ENCODE data around the gene GPR173.
A peak's percentile ranks its signal among the peaks of the same experiment; 100 is the strongest.

The GPR173 gene

GRCh38 chrX:53072418-53073114 is 24.0 kb downstream of the GPR173 start:
- peaks cover 7% of the 10 kb centered on the region for H3K4me1 ChIP-seq (ENCODE audit: low read length)
- peaks cover 2% of the 10 kb centered on the region; the same call in 1 of the 2 replicates for H3K9me3 ChIP-seq (ENCODE audit: insufficient read depth, low read length)
- H3K36me3 ChIP-seq (replicated peaks; ENCODE audit: low read depth, low read length): no peaks in the 10 kb centered on the region
- no peaks in the 10 kb centered on the region for H3K79me2 ChIP-seq (ENCODE audit: low read length)
- peak overlapping the region; percentile 49; the same call in 1 of the 2 replicates for H3K27ac ChIP-seq (ENCODE audit: low read length)
- H3K4me2 ChIP-seq (ENCODE audit: low read length): peak overlapping the region; percentile 81
- peak overlapping the region; percentile 53 for H3K9ac ChIP-seq (ENCODE audit: low read length)
- peak overlapping the region; percentile 94 for H2AFZ ChIP-seq (ENCODE audit: low read depth, low read length)
- H4K20me1 ChIP-seq (ENCODE audit: insufficient read depth, low read length): no peaks in the 10 kb centered on the region
- TF ChIP-seq CTCF (IDR thresholded peaks at IDR 0.05; ENCODE audit: low read depth, low read length): no peak
- TF ChIP-seq EZH2phosphoT487 (IDR thresholded peaks at IDR 0.05; ENCODE audit: low read depth): no peak
- no peaks in the 10 kb centered on the region for H3K27me3 ChIP-seq (ENCODE audit: low read depth, low read length)
- H3K4me3 ChIP-seq (ENCODE audit: low read length): peak overlapping the region; percentile 77

- H3K79me2 ChIP-seq (ENCODE audit: low read length): no peaks in the 10 kb centered on the region
- TF ChIP-seq EZH2phosphoT487 (IDR thresholded peaks at IDR 0.05; ENCODE audit: low read depth) (no peak), CTCF (IDR thresholded peaks at IDR 0.05; ENCODE audit: low read depth, low read length) (no peak)
- H3K4me3 ChIP-seq (ENCODE audit: low read length): no peak overlapping the region
- H3K4me2 ChIP-seq (ENCODE audit: low read length): 0 out of 2 replicates have a peak overlapping the region, but pooled peaks have one; percentile 7
- no peaks in the 10 kb centered on the region for H4K20me1 ChIP-seq (ENCODE audit: insufficient read depth, low read length)
- H3K4me1 ChIP-seq (ENCODE audit: low read length): peaks cover 7% of the 10 kb centered on the region
- H3K9ac ChIP-seq (ENCODE audit: low read length): no peak overlapping the region
- H3K9me3 ChIP-seq (ENCODE audit: insufficient read depth, low read length): peaks cover 2% of the 10 kb centered on the region; the same call in 1 of the 2 replicates
- H2AFZ ChIP-seq (ENCODE audit: low read depth, low read length): 0 out of 2 replicates have a peak overlapping the region, but pooled peaks have one; percentile 65
- H3K27ac ChIP-seq (ENCODE audit: low read length): no peak overlapping the region
- H3K27me3 ChIP-seq (ENCODE audit: low read depth, low read length): no peaks in the 10 kb centered on the region
- no peaks in the 10 kb centered on the region for H3K36me3 ChIP-seq (replicated peaks; ENCODE audit: low read depth, low read length)
Measured at GRCh38 chrX:53073115-53073586, 24.6 kb downstream of the GPR173 start.

- H3K79me2 ChIP-seq (ENCODE audit: low read length): no peaks in the 10 kb centered on the region
- TF ChIP-seq CTCF (IDR thresholded peaks at IDR 0.05; ENCODE audit: low read depth, low read length) (no peak), EZH2phosphoT487 (IDR thresholded peaks at IDR 0.05; ENCODE audit: low read depth) (no peak)
- H3K4me1 ChIP-seq (ENCODE audit: low read length): peaks cover 7% of the 10 kb centered on the region
- no peak overlapping the region for H3K4me2 ChIP-seq (ENCODE audit: low read length)
- H3K9ac ChIP-seq (ENCODE audit: low read length): no peak overlapping the region
- H2AFZ ChIP-seq (ENCODE audit: low read depth, low read length): peak overlapping the region; percentile 21; the same call in 1 of the 2 replicates
- H3K4me3 ChIP-seq (ENCODE audit: low read length): no peak overlapping the region
- H4K20me1 ChIP-seq (ENCODE audit: insufficient read depth, low read length): no peaks in the 10 kb centered on the region
- H3K36me3 ChIP-seq (replicated peaks; ENCODE audit: low read depth, low read length): no peaks in the 10 kb centered on the region
- no peaks in the 10 kb centered on the region for H3K27me3 ChIP-seq (ENCODE audit: low read depth, low read length)
- H3K9me3 ChIP-seq (ENCODE audit: insufficient read depth, low read length): peaks cover 2% of the 10 kb centered on the region; the same call in 1 of the 2 replicates
- no peak overlapping the region for H3K27ac ChIP-seq (ENCODE audit: low read length)
Measured at GRCh38 chrX:53075011-53075410, 26.4 kb downstream of the GPR173 start.

- Histone ChIP-seq H2AFZ (ENCODE audit: low read depth, low read length) (no peak overlapping the region), H3K4me3 (ENCODE audit: low read length) (no peak overlapping the region), H3K27ac (ENCODE audit: low read length) (no peak overlapping the region), H3K9me3 (ENCODE audit: insufficient read depth, low read length) (peaks cover 2% of the 10 kb centered on the region; the same call in 1 of the 2 replicates), H3K9ac (ENCODE audit: low read length) (no peak overlapping the region), H3K4me2 (ENCODE audit: low read length) (no peak overlapping the region), H3K79me2 (ENCODE audit: low read length) (no peaks in the 10 kb centered on the region), H4K20me1 (ENCODE audit: insufficient read depth, low read length) (no peaks in the 10 kb centered on the region), H3K27me3 (ENCODE audit: low read depth, low read length) (no peaks in the 10 kb centered on the region), H3K4me1 (ENCODE audit: low read length) (peaks cover 11% of the 10 kb centered on the region), H3K36me3 (replicated peaks; ENCODE audit: low read depth, low read length) (no peaks in the 10 kb centered on the region)
- TF ChIP-seq CTCF (IDR thresholded peaks at IDR 0.05; ENCODE audit: low read depth, low read length) (no peak), EZH2phosphoT487 (IDR thresholded peaks at IDR 0.05; ENCODE audit: low read depth) (no peak)
Measured at GRCh38 chrX:53076671-53077070, 28.1 kb downstream of the GPR173 start.
